Progenitor cell of endocrine pancreas (in vitro differentiated cells): Measurements from ENCODE around the gene MAPK12. TPM values are rescaled to one million over a fixed set of nuclear protein-coding genes. Genes with fewer than 3 reads are reported as not detected.
A peak's percentile ranks its signal among the peaks of the same experiment; 100 is the strongest.

Experiments used
- DNase-seq: peaks from one replicate; pipeline ENCODE4 v3.0.0; 2021; ENCODE audit warnings: low spot score; ENCODE audit not compliant: unreplicated experiment
- H3K27ac Mint-ChIP-seq: 2 replicates; pipeline ENCODE4 v1.8.0; 2021; ENCODE audit warnings: mild to moderate bottlenecking, moderate library complexity, mixed read lengths
- H3K27me3 Mint-ChIP-seq: 2 replicates; pipeline ENCODE4 v1.8.0; 2021; ENCODE audit warnings: mixed read lengths
- H3K36me3 Mint-ChIP-seq: 2 replicates; pipeline ENCODE4 v1.8.0; 2022; ENCODE audit warnings: mixed read lengths; ENCODE audit not compliant: insufficient read depth
- H3K4me1 Mint-ChIP-seq: 2 replicates; pipeline ENCODE4 v1.8.0; 2021; ENCODE audit warnings: low read depth, mixed read lengths
- H3K4me3 Mint-ChIP-seq: 2 replicates; pipeline ENCODE4 v1.8.0; 2021; ENCODE audit warnings: low read depth, mild to moderate bottlenecking, moderate library complexity, mixed read lengths
- H3K9me3 Mint-ChIP-seq: 2 replicates; pipeline ENCODE4 v1.8.0; 2021; ENCODE audit warnings: low read depth, mixed read lengths
- total RNA-seq: library from RNA; stranded (reverse); gene quantifications from 2 replicates; pipeline ENCODE4 v1.2.1, GENCODE V29; 2021
- TF ChIP-seq, protein P1 (sequence below): fragments of 200-600 bp; sonication (generic); IDR thresholded peaks from one replicate; pipeline ENCODE4 v1.5.0; 2021; ENCODE audit warnings: antibody characterized with exemption, mild to moderate bottlenecking; ENCODE audit not compliant: unreplicated experiment

Gene MAPK12
- total RNA-seq, 1 donor from 2014 or later = 53.7 TPM

DNA sequence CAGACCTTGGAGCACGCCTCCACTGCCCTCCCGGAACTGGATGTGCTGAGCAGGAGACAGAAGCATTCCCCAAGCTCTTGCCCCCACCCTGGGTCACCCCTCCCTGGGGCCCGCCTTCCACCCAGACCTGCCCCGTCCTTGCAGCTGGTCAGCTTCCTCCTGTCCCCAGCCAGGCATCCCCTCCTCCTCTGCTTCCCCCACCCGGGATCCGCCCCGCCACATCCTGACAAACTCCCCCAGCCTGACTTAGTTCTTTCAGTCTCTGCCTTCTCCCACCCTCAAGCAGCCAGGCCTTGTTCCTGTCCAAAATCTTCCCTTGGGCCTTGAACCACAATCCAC is 47.1 kb upstream of the MAPK12 start:
- Mint-ChIP-seq H3K4me1 (peaks cover 17% of the 10 kb centered on the region), H3K36me3 (peaks cover 1% of the 10 kb centered on the region), H3K9me3 (no peaks in the 10 kb centered on the region), H3K4me3 (peak overlapping the region; percentile 64), H3K27me3 (no peaks in the 10 kb centered on the region), H3K27ac (peak overlapping the region; percentile 25)
- DNase-seq = no peak
- TF ChIP-seq, protein P1, sequence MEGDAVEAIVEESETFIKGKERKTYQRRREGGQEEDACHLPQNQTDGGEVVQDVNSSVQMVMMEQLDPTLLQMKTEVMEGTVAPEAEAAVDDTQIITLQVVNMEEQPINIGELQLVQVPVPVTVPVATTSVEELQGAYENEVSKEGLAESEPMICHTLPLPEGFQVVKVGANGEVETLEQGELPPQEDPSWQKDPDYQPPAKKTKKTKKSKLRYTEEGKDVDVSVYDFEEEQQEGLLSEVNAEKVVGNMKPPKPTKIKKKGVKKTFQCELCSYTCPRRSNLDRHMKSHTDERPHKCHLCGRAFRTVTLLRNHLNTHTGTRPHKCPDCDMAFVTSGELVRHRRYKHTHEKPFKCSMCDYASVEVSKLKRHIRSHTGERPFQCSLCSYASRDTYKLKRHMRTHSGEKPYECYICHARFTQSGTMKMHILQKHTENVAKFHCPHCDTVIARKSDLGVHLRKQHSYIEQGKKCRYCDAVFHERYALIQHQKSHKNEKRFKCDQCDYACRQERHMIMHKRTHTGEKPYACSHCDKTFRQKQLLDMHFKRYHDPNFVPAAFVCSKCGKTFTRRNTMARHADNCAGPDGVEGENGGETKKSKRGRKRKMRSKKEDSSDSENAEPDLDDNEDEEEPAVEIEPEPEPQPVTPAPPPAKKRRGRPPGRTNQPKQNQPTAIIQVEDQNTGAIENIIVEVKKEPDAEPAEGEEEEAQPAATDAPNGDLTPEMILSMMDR = no peak

DNA sequence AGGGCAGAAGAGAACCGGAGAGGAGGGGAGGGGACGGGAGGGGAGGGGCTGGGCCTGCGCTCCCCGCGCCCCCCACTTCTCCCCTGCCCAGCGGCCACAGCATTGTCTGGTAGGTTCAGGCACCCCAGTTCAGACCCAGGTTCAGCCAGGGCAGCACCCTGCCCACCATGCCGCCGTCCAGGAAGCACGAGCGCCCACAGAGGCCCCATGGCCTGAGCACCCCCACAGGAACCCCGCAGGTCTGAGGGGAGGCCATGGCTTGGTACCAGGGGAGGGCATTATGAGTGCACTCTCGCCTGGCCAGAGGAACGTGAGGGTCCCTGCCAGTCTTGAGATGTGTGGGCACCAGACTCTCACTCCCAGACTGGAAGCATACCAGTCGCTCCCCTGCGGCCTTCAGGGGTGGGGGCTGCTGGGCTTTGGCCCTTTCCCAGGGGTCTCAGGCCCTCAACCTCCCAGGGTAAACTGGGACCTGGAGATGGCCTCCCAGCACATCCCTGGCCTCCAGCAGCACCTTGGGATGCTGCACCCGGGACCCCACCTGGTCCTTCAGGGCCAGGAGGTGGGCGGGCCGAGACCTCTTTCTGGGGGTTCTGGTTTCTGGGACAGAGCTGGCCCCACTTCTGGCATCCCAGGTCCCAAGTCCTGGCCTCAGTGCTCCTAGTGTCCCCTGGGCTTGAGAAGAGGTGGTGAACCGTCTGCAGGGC is 46.6 kb upstream of the MAPK12 start:
- H3K9me3 Mint-ChIP-seq = no peaks in the 10 kb centered on the region
- TF ChIP-seq, protein P1 = no peak
- no peak overlapping the region for H3K27ac Mint-ChIP-seq
- H3K4me1 Mint-ChIP-seq = peaks cover 17% of the 10 kb centered on the region
- no peak for DNase-seq
- peak overlapping the region; percentile 58 for H3K4me3 Mint-ChIP-seq
- H3K27me3 Mint-ChIP-seq = no peaks in the 10 kb centered on the region
- peaks cover 1% of the 10 kb centered on the region for H3K36me3 Mint-ChIP-seq

DNA sequence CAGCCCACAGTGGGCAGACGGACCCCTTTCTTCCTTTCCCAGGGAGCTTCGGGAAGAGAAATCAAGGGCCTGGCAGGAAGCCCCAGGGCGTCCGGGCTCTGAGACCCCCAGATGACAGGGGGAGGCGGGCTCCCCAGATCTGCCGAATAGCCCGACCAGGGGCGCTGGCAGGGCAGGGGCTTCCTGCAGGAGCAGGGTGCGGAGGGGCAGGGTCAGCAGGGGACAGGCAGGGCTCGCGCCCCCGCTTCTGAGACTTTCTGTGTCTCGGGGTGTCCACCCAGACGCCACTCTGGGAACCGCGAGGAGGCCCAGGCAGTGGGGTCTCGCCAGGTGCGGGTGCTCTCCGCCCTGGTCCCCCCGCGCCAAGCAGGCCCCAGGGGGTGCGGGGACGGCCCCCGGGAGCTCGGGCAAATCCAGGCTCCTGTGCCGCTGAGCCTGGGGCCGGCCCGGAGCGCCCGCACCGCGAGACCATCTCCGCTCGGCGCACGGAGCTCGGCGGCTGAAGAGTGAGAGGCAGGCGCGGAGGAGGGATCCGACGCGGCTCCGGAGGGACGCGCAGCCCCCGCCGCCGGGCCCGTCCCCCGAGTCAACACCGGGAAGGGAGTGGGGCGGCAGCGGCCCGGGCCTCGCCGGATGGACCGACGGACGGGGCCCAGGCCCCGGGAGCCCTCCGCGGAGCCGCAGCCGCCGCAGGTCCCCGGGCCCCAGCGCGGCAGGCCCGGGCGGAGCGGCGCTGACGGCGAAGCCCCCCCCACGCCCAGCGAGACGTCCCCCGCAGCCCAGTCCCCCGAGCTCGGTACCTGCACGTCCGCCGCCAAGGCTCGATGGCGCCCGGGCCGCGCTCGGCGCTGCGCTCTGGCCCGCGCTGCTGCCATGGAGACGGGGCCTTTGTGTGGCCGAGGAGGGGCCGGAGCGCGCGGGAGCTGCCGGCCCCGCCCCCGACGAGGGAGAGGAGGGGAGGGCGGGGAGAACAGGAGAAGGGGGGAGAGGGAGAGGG is 45.6 kb upstream of the MAPK12 start, which contains the start of gene PLXNB2:
Gene PLXNB2, minus strand, starts transcription at position 894 of the 997 bp plus-strand sequence. CDS start 17,062 bp downstream, outside the sequence.
- H3K36me3 Mint-ChIP-seq = peaks cover 1% of the 10 kb centered on the region
- DNase-seq = peak; percentile 70
- H3K27ac Mint-ChIP-seq = no peak within 1 kb of the TSS
- TF ChIP-seq, protein P1 = no peak
- H3K9me3 Mint-ChIP-seq = no peaks in the 10 kb centered on the region
- peaks cover 17% of the 10 kb centered on the region for H3K4me1 Mint-ChIP-seq
- no peaks in the 10 kb centered on the region for H3K27me3 Mint-ChIP-seq
- H3K4me3 Mint-ChIP-seq = peak within 1 kb of the TSS; percentile 88

DNA sequence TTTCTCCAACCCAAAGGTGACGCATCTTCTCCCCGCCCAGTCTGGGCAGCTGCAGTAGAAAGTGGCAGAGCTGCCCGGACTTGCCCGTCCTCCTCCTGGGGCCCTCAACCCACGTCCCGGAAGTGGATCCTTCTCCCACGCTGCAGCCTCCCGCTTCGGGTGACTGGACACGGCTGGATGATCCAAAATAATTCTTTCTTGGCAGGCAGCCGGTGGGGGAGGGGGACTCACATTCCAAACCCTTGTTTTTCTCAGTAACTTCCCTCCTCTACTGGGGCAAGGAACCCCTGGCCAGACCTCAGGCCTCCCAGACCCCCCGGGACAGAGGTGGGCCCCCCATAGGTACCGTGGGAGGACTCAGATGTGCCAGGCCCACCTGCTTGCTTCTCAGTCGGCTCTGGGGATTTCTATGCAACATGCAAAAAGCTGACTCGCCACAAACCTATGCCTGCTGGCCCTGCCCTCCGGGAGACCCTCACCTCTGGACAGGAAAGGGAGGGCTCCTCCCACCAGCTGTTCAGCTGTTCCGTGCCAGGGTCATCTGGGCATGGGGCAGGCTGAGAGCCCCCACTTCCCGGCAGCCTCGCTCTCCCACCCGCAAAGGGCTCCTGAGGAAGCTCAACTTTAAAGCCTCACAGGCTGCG is 44.6 kb upstream of the MAPK12 start:
- H3K27ac Mint-ChIP-seq = peak overlapping the region; percentile 93
- H3K36me3 Mint-ChIP-seq = no peaks in the 10 kb centered on the region
- H3K4me1 Mint-ChIP-seq = peaks cover 17% of the 10 kb centered on the region
- no peaks in the 10 kb centered on the region for H3K9me3 Mint-ChIP-seq
- TF ChIP-seq, protein P1 = no peak
- no peaks in the 10 kb centered on the region for H3K27me3 Mint-ChIP-seq
- H3K4me3 Mint-ChIP-seq = peak overlapping the region; percentile 88
- DNase-seq = no peak

DNA sequence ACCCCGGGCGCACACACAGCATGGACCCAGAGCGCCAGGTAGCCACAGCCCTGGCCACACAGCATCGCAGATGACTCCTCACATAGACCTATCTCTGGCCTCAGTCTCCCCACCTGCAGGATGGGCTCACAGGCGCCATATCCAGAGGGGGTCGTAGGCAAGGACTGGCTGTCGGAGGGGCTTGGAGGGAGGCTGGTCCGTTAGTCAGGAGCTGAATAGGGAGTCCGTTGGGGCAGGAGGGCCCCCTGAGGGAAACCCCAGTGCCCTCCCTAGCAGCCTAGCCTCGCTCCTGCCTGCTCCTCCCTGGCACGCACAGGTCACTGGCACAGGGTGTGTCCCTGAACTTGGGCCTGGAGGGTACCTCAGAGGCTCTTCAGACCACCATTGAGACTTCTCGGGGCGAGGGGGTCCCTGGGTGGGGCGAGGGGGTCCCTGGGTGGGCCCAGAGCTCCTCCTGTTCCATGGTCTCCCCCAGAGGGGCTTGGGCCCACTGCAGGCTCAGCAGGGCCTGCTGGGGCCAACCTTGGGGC is 44.0 kb upstream of the MAPK12 start:
- H3K27me3 Mint-ChIP-seq = no peaks in the 10 kb centered on the region
- H3K4me1 Mint-ChIP-seq = peaks cover 17% of the 10 kb centered on the region
- DNase-seq = no peak
- H3K27ac Mint-ChIP-seq = peak overlapping the region; percentile 93
- H3K4me3 Mint-ChIP-seq = peak overlapping the region; percentile 88
- no peaks in the 10 kb centered on the region for H3K9me3 Mint-ChIP-seq
- H3K36me3 Mint-ChIP-seq = no peaks in the 10 kb centered on the region
- TF ChIP-seq, protein P1 = no peak
